ENCODE results near the gene DYSF.
"Not testable (repeated sequence)": the region's sequence is repeated elsewhere in the genome, so short reads cannot be mapped to it uniquely, and the experiment has no call there.

Gene DYSF

DNA sequence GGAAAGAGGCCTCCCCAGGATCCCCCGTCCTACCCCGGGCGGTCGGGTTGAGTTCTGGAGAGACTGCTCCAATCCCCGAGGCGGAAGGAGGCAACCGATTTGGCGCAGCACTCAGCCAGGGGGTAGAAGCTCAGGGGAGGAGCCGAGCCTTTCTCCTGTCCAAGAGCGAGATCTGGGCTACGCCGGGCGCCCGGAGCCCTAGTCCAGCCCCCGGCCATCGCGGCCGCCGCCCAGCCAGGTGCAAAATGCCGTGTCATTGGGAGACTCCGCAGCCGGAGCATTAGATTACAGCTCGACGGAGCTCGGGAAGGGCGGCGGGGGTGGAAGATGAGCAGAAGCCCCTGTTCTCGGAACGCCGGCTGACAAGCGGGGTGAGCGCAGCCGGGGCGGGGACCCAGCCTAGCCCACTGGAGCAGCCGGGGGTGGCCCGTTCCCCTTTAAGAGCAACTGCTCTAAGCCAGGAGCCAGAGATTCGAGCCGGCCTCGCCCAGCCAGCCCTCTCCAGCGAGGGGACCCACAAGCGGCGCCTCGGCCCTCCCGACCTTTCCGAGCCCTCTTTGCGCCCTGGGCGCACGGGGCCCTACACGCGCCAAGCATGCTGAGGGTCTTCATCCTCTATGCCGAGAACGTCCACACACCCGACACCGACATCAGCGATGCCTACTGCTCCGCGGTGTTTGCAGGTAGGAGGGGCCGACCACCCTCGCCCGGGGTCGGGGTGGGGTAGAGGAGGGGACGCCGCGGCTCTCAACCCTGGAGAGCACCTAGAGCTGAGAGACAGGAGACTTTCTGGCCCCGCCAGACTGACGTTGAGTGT is at the start of gene DYSF:
Gene DYSF (plus strand): TSS at position 158 of the 817 bp plus-strand sequence.
- no peak for DNase-seq

DNA sequence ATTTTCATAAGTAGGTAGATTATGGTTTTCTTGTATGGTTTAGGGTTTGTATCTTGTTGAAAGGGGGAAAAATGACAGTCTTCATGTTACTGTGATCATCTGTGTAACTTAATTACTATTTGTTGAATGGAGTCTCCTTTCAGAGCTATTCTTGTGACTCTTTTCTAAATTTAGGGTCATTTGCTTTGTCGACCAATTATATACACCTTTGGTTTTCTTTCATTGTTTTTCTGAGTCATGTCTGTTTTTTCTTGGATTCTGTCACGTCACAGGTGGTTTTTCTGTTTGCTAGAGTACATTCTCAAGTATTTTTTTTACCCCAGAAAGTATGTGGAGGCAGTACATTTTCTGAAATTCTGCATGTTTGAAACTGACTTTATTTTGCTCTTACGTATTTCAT is 43.8 kb upstream of the DYSF start:
- no peak for DNase-seq

DNA sequence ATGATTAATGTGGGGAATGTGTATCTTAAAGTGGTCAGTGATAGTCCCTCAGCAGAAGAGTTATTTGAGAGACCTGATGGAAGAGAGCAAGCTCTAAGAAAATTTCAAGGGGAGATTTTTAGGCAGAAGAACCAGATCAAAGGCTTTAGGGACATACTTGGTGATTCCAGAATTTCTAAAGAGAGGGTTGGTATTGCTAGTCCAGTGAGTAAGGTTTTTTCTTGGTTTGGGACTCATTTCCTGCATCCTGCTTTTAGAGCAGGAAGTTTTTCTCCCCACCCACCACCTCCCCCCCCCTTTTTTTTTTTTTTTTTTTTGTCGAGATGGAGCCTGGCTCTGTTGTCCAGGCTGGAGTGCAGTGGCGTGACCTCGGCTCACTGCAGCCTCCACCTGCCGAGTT is 42.7 kb upstream of the DYSF start:
- no peak for DNase-seq

DNA sequence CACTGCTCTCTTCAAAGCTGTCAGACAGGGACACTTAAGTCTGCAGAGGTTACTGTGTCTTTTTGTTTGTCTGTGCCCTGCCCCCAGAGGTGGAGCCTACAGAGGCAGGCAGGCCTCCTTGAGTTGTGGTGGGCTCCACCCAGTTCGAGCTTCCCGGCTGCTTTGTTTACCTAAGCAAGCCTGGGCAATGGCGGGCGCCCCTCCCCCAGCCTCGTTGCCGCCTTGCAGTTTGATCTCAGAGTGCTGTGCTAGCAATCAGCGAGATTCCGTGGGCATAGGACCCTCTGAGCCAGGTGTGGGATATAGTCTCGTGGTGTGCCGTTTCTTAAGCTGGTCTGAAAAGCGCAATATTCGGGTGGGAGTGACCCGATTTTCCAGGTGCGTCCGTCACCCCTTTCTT is 36.5 kb upstream of the DYSF start:
- DNase-seq, result peak; percentile 71

DNA sequence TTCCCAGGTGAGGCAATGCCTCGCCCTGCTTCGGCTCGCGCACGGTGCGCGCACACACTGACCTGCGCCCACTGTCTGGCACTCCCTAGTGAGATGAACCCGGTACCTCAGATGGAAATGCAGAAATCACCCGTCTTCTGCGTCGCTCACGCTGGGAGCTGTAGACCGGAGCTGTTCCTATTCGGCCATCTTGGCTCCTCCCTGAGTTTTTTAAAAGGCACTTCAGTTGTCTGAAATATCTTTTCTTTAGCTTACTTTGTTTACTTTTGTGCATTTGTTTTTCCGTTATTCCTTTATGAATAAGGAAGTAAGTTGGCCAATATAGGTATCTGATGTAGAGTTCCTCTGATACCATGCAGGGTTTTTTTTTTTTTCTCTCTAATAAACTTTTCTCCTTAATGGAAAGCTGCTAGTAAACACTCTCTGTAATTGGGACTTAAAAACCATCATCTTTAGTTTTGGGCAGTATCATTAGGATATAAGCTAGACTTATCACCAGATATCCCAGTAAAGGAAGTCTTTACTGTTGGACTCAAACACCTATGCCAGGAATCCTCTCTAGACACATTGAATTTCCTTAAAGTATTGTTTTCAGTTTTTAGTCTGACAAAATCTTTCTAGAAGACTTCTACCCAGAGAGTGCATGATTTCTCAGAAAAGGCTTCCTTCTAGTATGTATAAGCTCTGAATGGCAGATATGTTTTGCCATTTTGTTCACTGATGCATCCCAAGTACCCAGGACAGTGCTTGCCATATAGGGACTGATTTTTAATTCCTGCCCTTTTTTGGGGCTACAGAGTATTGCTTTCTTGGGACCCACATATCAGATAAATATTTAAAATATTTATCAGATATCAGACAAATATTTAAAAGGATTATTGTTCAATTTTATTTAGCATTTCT is 35.8 kb upstream of the DYSF start:
- DNase-seq, result no peak

DNA sequence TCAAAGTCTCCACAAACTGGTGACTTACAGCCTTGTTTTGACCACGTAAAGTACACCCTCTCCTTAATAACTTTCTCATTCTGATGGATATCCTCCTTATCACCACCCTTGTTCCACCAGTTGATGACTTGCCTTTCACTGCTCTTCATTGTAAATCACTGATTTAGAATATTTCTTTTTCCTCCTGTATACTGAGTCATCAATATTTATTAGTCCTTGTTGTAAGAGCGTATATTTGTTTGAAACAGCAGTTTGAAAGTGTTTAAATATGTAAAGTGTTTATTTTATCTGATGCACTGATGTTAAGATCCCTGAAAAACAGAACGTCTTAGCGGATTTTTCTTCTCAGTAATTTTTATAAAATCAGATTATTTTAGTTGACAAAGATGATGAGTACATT is 34.2 kb upstream of the DYSF start:
- DNase-seq, result no peak

DNA sequence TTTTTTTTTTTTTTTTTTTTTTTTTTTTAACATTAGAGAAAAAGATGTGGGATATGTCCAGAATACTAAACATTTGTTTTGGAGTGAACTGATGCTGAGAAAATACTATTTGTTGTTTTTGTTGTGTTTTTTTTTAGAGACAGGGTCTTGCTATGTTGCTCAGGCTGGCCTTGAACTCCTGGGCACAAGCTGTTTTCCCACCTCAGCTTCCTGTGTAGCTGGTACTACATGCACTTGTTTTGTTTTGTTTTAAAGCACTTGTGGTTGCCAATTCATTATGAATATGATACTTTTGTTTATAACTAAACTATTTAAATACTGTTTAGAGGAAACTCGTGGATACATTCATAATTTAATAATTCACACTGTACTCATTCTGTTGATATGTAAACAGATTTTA is 33.4 kb upstream of the DYSF start:
- no peak for DNase-seq

DNA sequence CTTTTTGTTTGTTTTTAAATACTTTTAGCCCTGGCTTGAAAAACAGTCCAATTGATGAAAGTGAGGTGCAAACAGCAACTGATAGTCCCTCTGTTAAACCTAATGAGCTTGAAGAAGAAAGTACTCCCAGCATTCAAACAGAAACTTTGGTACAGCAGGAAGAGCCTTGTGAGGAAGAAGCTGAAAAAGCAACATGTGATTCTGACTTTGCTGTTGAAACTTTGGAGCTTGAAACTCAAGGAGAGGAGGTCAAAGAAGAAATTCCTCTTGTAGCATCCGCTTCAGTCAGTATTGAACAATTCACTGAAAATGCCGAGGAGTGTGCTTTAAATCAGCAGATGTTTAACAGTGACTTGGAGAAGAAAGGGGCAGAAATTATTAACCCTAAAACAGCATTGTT is 30.6 kb upstream of the DYSF start:
- no peak for DNase-seq

DNA sequence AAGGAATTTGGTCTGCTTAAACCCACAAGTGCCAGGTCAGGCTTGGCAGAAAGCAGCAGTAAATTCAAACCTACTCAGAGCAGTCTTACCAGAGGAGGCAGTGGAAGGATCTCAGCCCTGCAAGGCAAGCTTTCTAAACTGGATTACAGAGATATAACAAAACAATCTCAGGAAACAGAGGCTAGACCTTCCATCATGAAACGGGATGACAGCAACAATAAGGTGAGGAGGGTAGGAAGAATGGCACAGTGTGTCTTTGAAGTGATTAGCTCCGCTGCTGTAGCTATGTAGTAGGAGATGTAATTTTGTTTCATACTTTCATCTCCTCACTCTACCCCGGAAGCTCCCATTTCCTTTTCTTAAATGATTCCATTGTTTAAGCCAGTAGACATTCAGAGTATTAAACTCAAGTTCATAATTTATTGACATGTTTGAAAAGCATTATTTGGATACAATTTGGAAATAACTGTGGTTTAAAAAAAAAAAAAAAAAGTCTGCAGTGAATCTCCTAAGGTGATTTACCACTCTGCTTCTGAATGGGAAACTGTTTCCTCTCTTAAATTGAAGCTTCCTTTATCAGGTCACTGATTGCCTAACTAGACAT is 29.4 kb upstream of the DYSF start:
- no peak for DNase-seq

DNA sequence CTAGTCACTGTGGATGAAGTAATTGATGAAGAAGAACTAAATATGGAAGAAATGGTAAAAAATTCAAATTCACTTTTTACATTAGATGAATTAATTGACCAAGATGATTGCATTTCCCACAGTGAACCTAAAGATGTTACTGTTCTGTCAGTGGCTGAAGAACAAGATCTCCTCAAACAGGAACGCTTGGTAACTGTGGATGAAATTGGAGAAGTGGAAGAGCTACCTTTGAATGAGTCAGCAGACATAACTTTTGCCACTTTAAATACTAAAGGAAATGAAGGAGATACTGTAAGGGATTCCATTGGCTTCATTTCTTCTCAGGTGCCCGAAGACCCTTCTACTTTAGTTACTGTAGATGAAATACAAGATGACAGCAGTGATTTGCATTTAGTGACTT is 26.6 kb upstream of the DYSF start:
- no peak for DNase-seq

DNA sequence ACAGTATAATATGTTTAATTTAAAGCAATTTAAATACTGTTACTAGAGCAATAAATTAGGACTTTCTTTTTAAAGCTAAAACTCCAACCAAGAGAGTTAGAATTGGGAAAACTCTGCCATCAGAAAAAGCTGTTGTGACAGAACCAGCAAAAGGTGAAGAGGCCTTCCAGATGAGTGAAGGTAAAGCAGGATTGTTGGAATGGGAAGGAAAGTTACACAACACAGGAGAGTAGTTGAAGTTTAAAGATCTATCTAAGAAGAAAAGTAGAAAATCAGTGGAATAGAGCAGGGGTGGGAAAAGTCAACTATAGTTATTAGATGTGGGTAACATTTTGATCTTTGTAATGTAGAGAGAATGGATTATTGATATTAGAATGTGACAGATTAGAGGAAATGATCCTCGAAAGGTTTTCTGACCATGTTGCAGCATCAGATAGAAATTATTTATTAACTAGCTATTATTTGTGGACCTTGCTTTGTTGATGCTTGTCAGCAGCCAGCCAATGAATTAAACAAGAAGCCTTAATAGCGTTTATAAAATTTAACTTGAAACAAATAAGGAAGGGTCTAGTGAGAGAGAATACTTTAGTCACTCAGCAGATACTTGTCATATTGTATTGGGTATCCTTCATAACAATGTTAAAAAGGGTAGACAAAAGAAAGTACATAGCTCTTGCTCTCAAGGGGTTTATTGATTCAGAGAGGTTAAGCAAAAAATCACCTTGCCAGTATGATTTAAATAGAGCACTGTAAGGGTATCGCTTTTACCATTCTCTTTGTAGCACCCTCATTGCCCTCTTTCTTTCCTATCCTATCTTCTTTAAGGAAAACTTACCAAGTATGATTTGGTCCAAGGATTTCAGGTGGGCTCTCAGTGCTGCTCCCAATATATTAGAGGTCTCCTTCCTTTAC is 24.6 kb upstream of the DYSF start:
- DNase-seq, result no peak

DNA sequence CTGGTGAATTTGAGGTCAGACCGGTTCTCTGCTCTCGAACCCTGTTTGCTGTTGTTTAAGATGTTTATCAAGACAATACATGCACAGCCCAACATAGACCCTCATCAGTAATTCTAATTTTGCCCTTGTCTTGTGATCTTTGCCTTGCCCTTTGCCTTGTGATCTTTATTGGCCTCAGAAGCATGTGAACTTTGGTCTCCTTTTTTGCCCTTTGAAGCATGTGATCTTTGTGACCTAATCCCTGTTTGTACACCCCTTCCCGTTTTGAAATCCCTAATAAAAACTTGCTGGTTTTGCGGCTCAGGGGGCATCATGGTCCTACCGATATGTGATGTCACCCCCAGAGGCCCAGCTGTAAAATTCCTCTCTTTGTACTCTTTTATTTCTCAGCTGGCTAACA is 8.2 kb upstream of the DYSF start:
- not testable (repeated sequence) for DNase-seq

DNA sequence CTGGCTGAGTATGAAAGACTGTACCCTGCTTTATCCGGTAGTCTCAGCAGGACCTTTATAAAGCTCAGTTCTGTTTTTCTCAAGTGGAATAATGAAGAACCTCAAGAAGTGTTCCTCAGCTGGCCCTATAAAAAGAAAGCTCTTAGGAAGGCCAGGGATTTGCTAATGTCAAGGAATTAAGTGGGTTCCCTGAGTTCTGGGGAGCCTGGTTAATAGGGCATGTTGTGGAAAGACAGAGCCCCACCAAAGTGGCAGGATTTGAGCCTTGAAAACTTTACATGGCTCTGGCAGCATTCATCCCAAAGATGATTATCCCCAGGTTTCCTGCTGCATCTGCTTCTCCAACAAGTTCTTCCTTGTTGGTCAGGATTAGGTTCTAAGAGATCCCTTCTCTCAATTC is 6.9 kb upstream of the DYSF start:
- no peak for DNase-seq

DNA sequence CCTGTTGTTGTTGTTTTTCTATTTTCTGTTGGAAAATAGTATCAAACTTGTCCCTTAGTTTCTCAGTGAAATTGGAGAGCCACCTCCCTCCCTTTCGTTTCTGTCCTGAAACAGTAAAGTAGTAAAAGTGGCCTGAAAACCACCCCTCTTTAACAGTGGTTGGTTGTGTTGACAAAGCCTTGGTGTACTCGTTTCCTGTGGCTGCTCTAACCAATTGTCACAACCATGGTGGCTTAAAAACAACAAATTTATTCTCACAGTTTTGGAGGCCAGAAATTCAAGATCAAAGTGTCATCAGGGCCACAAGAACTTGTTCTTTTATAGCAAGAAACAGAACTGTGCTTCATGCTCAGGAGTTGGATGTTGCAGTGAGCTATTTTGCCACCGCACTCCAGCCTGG is 4.0 kb upstream of the DYSF start:
- no peak for DNase-seq

DNA sequence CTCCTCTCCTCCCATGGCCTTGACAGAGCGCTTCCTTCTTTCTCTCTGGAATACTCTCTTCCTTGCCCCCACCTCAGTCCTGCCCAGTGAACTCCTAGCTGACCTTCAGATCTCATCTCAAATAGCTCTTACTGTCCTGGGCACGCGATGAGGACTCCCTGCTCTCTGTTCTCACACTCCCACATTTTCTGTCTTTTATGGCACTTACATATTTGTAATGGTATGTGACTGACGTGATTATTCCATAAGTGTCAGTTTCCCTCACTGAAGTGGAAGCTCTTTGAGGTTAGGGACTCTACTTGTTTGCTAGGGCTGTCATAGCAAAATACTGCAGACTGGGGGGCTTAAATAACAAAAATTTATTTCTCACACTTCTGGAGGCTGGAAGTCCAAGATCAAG is 1.7 kb upstream of the DYSF start:
- DNase-seq, result no peak

DNA sequence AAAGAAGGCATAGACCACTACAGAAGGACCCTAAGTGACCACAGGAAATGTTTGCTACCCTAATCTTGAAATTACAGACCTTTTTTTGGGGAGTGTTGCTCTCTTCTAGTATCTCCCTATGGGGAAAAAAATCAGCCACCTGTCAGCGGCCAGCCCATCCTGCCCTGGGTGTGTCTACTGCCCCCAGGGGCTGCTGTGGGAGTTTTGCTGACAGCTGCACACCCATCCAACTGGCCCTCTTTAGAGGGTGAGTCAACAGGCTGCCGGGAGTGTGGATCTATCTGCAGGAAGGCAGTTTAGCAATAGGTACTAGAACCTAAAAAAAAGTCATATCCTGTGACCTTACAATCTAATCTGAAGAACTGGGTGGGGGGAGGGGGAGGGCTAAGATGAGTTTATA is 796 bp upstream of the DYSF start:
- DNase-seq, result no peak

DNA sequence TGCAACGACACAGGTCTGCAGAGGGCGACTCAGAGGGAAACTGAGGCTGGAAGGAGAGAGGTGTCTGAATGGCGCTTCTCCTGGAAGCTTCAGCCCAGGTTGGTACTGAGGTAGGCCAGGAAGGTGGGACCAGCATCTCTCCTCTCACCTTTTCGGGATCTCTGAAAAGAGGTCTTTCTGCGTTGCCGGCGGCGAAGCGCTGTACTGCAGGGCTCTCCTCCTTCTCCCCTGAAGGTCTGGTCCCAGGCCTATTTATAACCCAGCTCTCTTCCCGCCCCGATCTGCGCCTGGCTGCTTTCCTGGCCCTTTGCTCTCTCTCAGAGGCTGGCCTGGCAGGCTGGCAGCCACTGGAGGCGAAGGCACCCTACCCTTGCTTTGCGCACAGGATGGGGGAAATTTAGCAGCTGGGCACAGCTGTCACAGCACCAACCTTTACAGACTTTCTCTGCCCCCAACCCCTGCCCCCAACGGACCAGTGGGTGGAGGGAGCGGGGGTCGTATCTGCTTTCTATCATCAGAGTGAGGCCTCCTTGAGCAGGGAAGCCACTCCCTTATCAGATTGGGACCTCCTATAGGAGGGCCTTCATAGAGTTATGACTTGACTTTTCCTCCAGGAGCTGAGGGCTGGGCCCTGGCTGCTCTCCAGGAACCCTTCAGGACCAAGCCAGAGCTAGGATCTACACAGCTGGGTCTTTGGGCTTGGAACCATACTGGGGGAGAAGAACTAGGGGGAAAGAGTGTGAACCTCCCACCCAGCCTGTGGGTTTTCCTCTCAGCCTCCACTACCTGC is 1.1 kb downstream of the DYSF start:
- DNase-seq, result no peak

DNA sequence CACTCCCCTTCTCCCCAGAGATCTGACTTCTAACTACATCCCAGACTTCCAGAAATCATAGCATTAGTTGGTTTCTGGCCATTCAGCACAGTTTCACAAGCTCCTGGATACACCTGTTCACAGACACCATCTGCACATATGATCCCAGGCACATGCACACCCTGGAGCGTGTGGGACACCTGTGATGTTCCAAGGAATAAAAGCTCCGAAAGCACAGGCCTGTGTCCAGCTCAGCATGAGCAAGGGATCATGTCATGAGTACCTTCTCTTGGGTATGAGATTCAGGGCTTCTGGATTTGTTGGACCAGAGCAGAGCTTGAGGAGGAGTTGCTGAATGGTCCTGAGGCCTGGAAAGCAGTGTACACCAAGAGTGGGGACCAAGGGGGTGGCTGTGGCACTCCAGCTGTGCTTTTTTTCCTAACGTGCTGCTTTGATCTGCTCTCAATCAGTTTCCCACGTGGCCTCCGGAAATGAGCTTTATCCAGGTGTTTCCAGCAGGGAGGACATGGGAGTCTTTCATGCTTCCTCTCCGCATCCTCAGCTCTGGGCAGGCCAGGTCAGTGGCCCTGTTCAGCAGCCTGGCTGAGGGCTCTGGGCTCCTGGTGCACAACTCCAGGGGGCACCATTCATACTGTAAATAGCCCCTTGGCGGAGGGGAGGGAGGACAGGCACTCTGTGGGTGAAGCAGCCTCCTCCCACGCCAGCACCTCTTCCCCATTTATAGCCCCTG is 1.8 kb downstream of the DYSF start:
- no peak for DNase-seq

DNA sequence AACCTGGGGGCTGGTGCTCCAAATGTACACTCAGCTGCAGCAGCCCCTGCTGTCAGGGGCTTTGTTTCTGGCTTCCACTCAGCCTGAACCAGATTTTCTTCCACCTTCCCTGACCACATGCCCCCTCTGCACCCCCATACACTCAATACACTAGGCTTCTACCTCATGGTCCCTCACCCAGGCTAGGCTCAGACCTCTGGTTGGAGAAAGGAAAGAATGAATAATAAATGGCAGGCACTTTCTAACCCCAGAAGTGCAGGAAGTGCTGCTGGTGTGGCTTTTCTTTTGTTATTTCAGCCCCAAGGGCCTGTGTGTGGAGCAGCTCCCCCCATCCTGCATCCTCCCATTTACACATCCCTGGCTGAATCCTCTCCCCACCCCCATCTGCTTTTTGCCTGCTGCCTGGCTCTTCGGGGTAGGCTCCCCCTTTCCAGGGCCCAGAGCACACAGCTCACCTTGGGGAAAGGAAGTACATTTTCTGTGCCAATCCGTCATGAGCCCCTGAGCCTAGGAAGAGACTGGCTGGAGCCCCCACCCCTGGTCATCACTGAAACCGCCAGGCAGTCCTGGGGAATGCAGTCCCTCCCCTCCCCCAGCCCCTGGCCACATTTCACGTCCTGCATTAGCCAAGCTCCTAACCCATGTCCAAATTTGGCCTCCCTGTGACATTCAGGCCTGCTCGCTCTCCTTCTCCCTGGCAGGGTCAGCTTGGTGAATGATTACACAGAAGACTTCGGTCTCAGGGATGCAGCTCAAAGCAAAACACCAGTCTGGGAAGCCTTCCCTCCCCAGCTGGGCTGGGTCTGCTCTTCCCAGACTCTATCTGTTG is 2.6 kb downstream of the DYSF start:
- DNase-seq, result no peak

DNA sequence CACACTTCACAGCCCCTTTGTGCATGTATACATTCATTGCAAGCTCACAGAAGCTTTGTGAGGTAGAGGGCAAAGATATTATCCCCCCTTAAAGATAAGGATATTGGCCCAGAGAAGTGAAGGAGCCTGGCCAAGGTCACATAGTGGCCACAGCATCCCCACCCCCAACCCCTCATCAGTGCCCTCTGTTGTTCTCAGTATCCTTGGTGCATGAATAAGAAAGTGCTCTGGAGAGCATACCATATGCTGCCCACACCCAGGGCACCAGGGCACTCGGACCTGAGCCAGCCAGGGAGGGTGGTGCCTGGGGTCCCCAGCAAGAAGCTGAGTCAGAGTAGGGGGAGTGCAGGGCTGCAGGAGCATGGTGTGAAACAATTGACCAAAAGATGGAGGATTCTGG is 3.3 kb downstream of the DYSF start:
- DNase-seq, result no peak
